IMR-90 (cell line): ENCODE results near the gene SOX12. TPM values are rescaled to one million over a fixed set of nuclear protein-coding genes. Genes with fewer than 3 reads are reported as not detected.

Experiments
- ATAC-seq: fragments of 200-7000 bp; cut with Tn5 transposase; 2 replicates; pipeline ENCODE4 v1.9.1; 2020; ENCODE audit warnings: low read depth, mild to moderate bottlenecking, moderate library complexity
- BruUV-seq: library from RNA; stranded (reverse); fragments of 400-500 nt; replicated peaks from 2 replicates; lab custom pipeline; 2021; lab: Mats Ljungman, UMichigan
- CTCF ChIA-PET: fragments of 300-600 bp; formaldehyde crosslinking; extraction: SDS; loops from one replicate; lab custom pipeline; 2021; ENCODE audit warnings: antibody characterized with exemption; lab: Yijun Ruan, JAX
- POLR2A ChIA-PET: fragments of 300-600 bp; sonication (Branson Sonifier 250); formaldehyde crosslinking; loops from one replicate; lab custom pipeline; 2022; ENCODE audit warnings: antibody characterized with exemption; ENCODE audit not compliant: unreplicated experiment; lab: Charles Lee
- DNase-seq: peaks from one replicate; pipeline ENCODE4 v3.0.0; 2013
- H2AFZ ChIP-seq: replicated peaks from 2 replicates; pipeline ENCODE3; 2013; ENCODE audit warnings: low read length, mild to moderate bottlenecking; ENCODE audit not compliant: poor library complexity
- H2AK5ac ChIP-seq: 2 replicates; pipeline ENCODE4 v1.6.1; 2013; ENCODE audit warnings: low read depth, low read length, inconsistent platforms
- H2AK9ac ChIP-seq: replicated peaks from 2 replicates; pipeline ENCODE3; 2013; ENCODE audit warnings: mild to moderate bottlenecking, low read depth, low read length, moderate library complexity; ENCODE audit not compliant: poor library complexity
- H2BK120ac ChIP-seq: 2 replicates; pipeline ENCODE4 v1.6.1; 2013; ENCODE audit warnings: low read depth, low read length, inconsistent platforms
- H2BK15ac ChIP-seq: 3 replicates; pipeline ENCODE4 v1.6.1; 2013; ENCODE audit warnings: low read depth, low read length, inconsistent platforms
- H2BK20ac ChIP-seq: 2 replicates; pipeline ENCODE4 v1.6.1; 2013; ENCODE audit warnings: low read depth, mild to moderate bottlenecking, inconsistent platforms, low read length, moderate library complexity
- H2BK5ac ChIP-seq: 2 replicates; pipeline ENCODE4 v1.6.1; 2013; ENCODE audit warnings: mild to moderate bottlenecking, low read depth, low read length, inconsistent platforms; ENCODE audit not compliant: poor library complexity, severe bottlenecking
- H3K14ac ChIP-seq: replicated peaks from 2 replicates; pipeline ENCODE4 v1.6.1; 2013; ENCODE audit warnings: low read depth, low read length, inconsistent platforms
- H3K18ac ChIP-seq: 2 replicates; pipeline ENCODE4 v1.6.1; 2013; ENCODE audit warnings: low read depth, low read length, control low read depth
- H3K23ac ChIP-seq: 2 replicates; pipeline ENCODE4 v1.6.1; 2013; ENCODE audit warnings: low read depth, low read length, inconsistent platforms
- H3K27ac ChIP-seq: 2 replicates; pipeline ENCODE4 v1.5.1; 2013; ENCODE audit warnings: mild to moderate bottlenecking, control low read depth, low read length; ENCODE audit not compliant: insufficient read depth
- H3K27me3 ChIP-seq: 2 replicates; pipeline ENCODE4 v1.6.1; 2013; ENCODE audit warnings: low read length; ENCODE audit not compliant: control insufficient read depth, insufficient read depth
- H3K36me3 ChIP-seq: 2 replicates; pipeline ENCODE4 v1.6.1; 2013; ENCODE audit warnings: low read length, mixed read lengths; ENCODE audit not compliant: control insufficient read depth, insufficient read depth
- H3K4ac ChIP-seq: 2 replicates; pipeline ENCODE4 v1.6.1; 2013; ENCODE audit warnings: low read depth, low read length, inconsistent platforms
- H3K4me1 ChIP-seq: 2 replicates; pipeline ENCODE4 v1.6.1; 2013; ENCODE audit warnings: low read length, mixed read lengths; ENCODE audit not compliant: control insufficient read depth, insufficient read depth
- H3K4me2 ChIP-seq: 2 replicates; pipeline ENCODE4 v1.6.1; 2013; ENCODE audit warnings: low read depth, mild to moderate bottlenecking, control low read depth, low read length, moderate library complexity
- H3K4me3 ChIP-seq: 2 replicates; pipeline ENCODE4 v1.5.1; 2013; ENCODE audit warnings: low read depth, mild to moderate bottlenecking, control low read depth, low read length, moderate library complexity; ENCODE audit not compliant: insufficient read depth
- H3K56ac ChIP-seq: 2 replicates; pipeline ENCODE4 v1.6.1; 2013; ENCODE audit warnings: low read length, inconsistent platforms; ENCODE audit not compliant: insufficient read depth; ENCODE audit errors: extremely low read depth
- H3K79me1 ChIP-seq, 2 experiments: 2 replicates each; pipeline ENCODE4 v1.6.1; 2013; ENCODE audit warnings: low read length in 2 of 2, inconsistent platforms in 1 of 2, low read depth in 1 of 2
- H3K9ac ChIP-seq: 2 replicates; pipeline ENCODE4 v1.6.1; 2013; ENCODE audit warnings: low read depth, low read length, control low read depth
- H3K9me1 ChIP-seq: 2 replicates; pipeline ENCODE4 v1.6.1; 2013; ENCODE audit warnings: low read length, inconsistent platforms; ENCODE audit not compliant: insufficient read depth
- H3K9me3 ChIP-seq: 2 replicates; pipeline ENCODE4 v1.6.1; 2013; ENCODE audit warnings: low read length; ENCODE audit not compliant: control insufficient read depth, insufficient read depth
- H4K20me1 ChIP-seq: 2 replicates; pipeline ENCODE4 v1.6.1; 2013; ENCODE audit warnings: low read length, inconsistent platforms; ENCODE audit not compliant: insufficient read depth
- H4K5ac ChIP-seq: 2 replicates; pipeline ENCODE4 v1.6.1; 2013; ENCODE audit warnings: mild to moderate bottlenecking, low read depth, low read length, control low read depth
- H4K8ac ChIP-seq, 2 experiments: 2 replicates each; pipeline ENCODE4 v1.6.1; 2013; ENCODE audit warnings: low read depth in 2 of 2, low read length in 2 of 2, control low read depth in 1 of 2, inconsistent platforms in 1 of 2
- H4K91ac ChIP-seq: 2 replicates; pipeline ENCODE4 v1.6.1; 2013; ENCODE audit warnings: low read depth, low read length, inconsistent platforms; ENCODE audit not compliant: insufficient read depth
- BHLHE40 ChIP-seq: fragments of 150-350 bp; IDR thresholded peaks from 2 replicates; pipeline ENCODE4 v1.6.1; 2016; ENCODE audit warnings: mild to moderate bottlenecking, low read depth, low read length
- CEBPB ChIP-seq: IDR thresholded peaks from 2 replicates; pipeline ENCODE4 v1.6.1; 2012; ENCODE audit warnings: low read depth, low read length, improper control_type of control experiment
- CHD1 ChIP-seq: IDR thresholded peaks from 2 replicates; pipeline ENCODE4 v1.6.1; 2012; ENCODE audit warnings: low read depth, low read length, improper control_type of control experiment
- FOS ChIP-seq: fragments of 150-350 bp; IDR thresholded peaks from 2 replicates; pipeline ENCODE4 v1.6.1; 2016; ENCODE audit warnings: low read depth, low read length
- MAFK ChIP-seq: IDR thresholded peaks from 2 replicates; pipeline ENCODE4 v1.6.1; 2012; ENCODE audit warnings: low read depth, low read length, improper control_type of control experiment
- MAZ ChIP-seq: IDR thresholded peaks from 2 replicates; pipeline ENCODE4 v1.6.1; 2012; ENCODE audit warnings: low read depth, mild to moderate bottlenecking, low read length, improper control_type of control experiment, moderate library complexity, borderline replicate concordance
- MXI1 ChIP-seq: IDR thresholded peaks from 2 replicates; pipeline ENCODE4 v1.6.1; 2012; ENCODE audit warnings: low read depth, mild to moderate bottlenecking, low read length, moderate library complexity, borderline replicate concordance
- NFE2L2 ChIP-seq: fragments of 150-350 bp; IDR thresholded peaks from 2 replicates; pipeline ENCODE4 v1.6.1; 2016; ENCODE audit warnings: low read depth, mild to moderate bottlenecking, low read length
- POLR2A ChIP-seq: IDR thresholded peaks from 2 replicates; pipeline ENCODE4 v1.6.1; 2012; ENCODE audit warnings: mild to moderate bottlenecking, low read depth, low read length
- RAD21 ChIP-seq: IDR thresholded peaks from 2 replicates; pipeline ENCODE4 v1.6.1; 2012; ENCODE audit warnings: low read length, improper control_type of control experiment
- RCOR1 ChIP-seq: IDR thresholded peaks from 2 replicates; pipeline ENCODE4 v1.6.1; 2012; ENCODE audit warnings: mild to moderate bottlenecking, low read length, improper control_type of control experiment; ENCODE audit not compliant: insufficient replicate concordance
- RFX5 ChIP-seq: IDR thresholded peaks from 2 replicates; pipeline ENCODE4 v1.8.0; 2012; ENCODE audit warnings: low read depth, mild to moderate bottlenecking, low read length, moderate library complexity
- SMC3 ChIP-seq: fragments of 150-350 bp; IDR thresholded peaks from 2 replicates; pipeline ENCODE4 v1.6.1; 2016; ENCODE audit warnings: low read depth, mild to moderate bottlenecking, antibody characterized with exemption, low read length, moderate library complexity
- WGBS, 2 experiments: methylation state at CpG; one replicate each; pipeline versions ENCODE4 v1.1.5 to v1.1.7; 2013; ENCODE audit warnings: missing lambda C conversion rate in 2 of 2; ENCODE audit not compliant: insufficient read length in 1 of 2; ENCODE audit errors: extremely low coverage in 2 of 2; 5-methylcytosine and 5-hydroxymethylcytosine counted together
- dilution Hi-C: fragments of 300-500 bp; cut with HindIII; formaldehyde crosslinking; loops from one replicate; pipeline ENCODE4 v1.14.3; 2018; ENCODE audit warnings: low sequenced_read_pairs; ENCODE audit not compliant: unreplicated experiment
- in situ Hi-C: fragments of 300-500 bp; cut with MboI; formaldehyde crosslinking; loops from 3 replicates; pipeline ENCODE4 v1.14.3; 2019; ENCODE audit warnings: low sequenced_read_pairs, inconsistent platforms, mixed read lengths
- intact Hi-C: fragments of 100-400 bp; cut with micrococcal nuclease; formaldehyde crosslinking; loops from 2 replicates; pipeline ENCODE4 v1.10.0; 2022
- polyA plus RNA-seq, 3 experiments: library from polyadenylated mRNA; depleted of rRNA; stranded (reverse); fragments of >200 nt; gene quantifications; 2 replicates each; pipeline ENCODE4 v1.2.3, GENCODE V29; 2012; ENCODE audit warnings: low replicate concordance in 1 of 3
- total RNA-seq: library from RNA; depleted of rRNA; stranded (reverse); fragments of >200 nt; gene quantifications from 2 replicates; pipeline ENCODE4 v1.2.3, GENCODE V29; 2012
- TF ChIP-seq, protein P1 (sequence below): fragments of 150-350 bp; IDR thresholded peaks from 2 replicates; pipeline ENCODE4 v1.6.1; 2016; ENCODE audit warnings: low read depth, mild to moderate bottlenecking, low read length, moderate library complexity, borderline replicate concordance
- TF ChIP-seq, protein P2 (sequence below): conservative IDR thresholded peaks from 2 replicates; pipeline ENCODE4 v1.5.1; 2012; ENCODE audit warnings: mild to moderate bottlenecking, low read depth, low read length, improper control_type of control experiment

Gene SOX12
- total and polyA plus RNA-seq, 2 of the 4 experiments (the other 2 are of a cell fraction): 1.1 to 6.2 TPM

DNA sequence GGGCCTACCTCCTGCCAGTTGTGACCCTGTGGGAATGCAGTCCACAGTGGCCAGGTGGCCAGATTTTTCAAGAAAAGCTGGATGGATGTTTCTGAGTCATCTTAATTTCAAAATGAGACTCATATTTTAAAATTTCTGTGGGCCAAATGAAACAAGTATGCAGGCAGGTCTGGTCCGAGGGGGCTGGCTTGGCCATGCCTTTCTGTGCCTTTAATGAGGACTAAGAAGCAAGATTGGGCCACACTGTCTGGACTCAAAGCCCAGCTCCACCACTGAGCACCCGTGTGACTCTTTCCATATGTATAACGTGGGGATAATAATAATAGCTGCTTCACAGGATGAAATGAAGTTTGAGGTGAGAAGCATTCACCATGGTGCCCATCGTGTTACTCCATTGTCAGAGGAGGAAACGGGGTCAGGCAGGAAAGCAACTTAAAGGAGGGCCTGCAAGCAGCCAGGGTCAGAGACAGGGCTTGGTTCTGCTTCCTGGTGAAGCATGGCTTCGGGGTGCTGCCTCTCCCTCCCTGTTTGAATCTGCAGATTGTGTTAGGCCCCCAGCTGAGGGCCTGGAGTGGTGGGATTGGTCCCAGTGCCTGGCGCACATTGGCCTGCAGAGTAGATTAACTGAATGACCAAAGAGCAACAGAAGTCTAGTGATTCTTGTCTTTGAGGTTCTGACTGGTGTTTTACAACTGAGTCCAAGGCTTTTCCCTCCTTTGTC lies 3.8 kb downstream of the SOX12 start:
- Histone ChIP-seq H4K5ac (no peak overlapping the region), H3K27ac (no peak overlapping the region), H4K20me1 (peaks cover 51% of the 10 kb centered on the region), H3K4me2 (peak overlapping the region; percentile 37; the same call in 1 of the 2 replicates), H3K36me3 (peaks cover 10% of the 10 kb centered on the region; the same call in 1 of the 2 replicates), H3K56ac (no peak overlapping the region), H2BK5ac (no peak overlapping the region), H2AK9ac (peak overlapping the region; percentile 74), H3K4ac (peak overlapping the region; percentile 15; the same call in 1 of the 2 replicates), H4K8ac (no peak overlapping the region), H3K14ac (no peak overlapping the region), H3K79me1 (peaks cover 24 to 40% of the 10 kb centered on the region in 2 experiments), H3K23ac (0 out of 2 replicates have a peak overlapping the region, but pooled peaks have one; percentile 2), H3K18ac (no peak overlapping the region), H2BK120ac (no peak overlapping the region), H3K27me3 (no peaks in the 10 kb centered on the region), H4K91ac (peak overlapping the region; percentile 9; the same call in 1 of the 2 replicates), H3K9ac (peak overlapping the region; percentile 37; the same call in 1 of the 2 replicates), H3K4me3 (no peak overlapping the region), H3K9me3 (no peaks in the 10 kb centered on the region), H2BK20ac (no peak overlapping the region), H2BK15ac (no peak overlapping the region), H3K4me1 (peaks cover 14% of the 10 kb centered on the region), H3K9me1 (no peaks in the 10 kb centered on the region; the same call in 1 of the 2 replicates), H2AFZ (no peak overlapping the region), H2AK5ac (peak overlapping the region; percentile 65; the same call in 1 of the 2 replicates)
- BruUV-seq: no TSS peak
- dilution Hi-C loops (no loop called here), in situ Hi-C loops (no loop called here), intact Hi-C loops (no loop called here)
- no peak for TF ChIP-seq POLR2A
- no peak for TF ChIP-seq RFX5
- TF ChIP-seq MAFK: no peak
- TF ChIP-seq MXI1: no peak
- TF ChIP-seq, protein P1, sequence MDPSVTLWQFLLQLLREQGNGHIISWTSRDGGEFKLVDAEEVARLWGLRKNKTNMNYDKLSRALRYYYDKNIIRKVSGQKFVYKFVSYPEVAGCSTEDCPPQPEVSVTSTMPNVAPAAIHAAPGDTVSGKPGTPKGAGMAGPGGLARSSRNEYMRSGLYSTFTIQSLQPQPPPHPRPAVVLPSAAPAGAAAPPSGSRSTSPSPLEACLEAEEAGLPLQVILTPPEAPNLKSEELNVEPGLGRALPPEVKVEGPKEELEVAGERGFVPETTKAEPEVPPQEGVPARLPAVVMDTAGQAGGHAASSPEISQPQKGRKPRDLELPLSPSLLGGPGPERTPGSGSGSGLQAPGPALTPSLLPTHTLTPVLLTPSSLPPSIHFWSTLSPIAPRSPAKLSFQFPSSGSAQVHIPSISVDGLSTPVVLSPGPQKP: no peak
- TF ChIP-seq RCOR1: no peak
- TF ChIP-seq RAD21: no peak
- no peak for TF ChIP-seq BHLHE40
- TF ChIP-seq, protein P2, sequence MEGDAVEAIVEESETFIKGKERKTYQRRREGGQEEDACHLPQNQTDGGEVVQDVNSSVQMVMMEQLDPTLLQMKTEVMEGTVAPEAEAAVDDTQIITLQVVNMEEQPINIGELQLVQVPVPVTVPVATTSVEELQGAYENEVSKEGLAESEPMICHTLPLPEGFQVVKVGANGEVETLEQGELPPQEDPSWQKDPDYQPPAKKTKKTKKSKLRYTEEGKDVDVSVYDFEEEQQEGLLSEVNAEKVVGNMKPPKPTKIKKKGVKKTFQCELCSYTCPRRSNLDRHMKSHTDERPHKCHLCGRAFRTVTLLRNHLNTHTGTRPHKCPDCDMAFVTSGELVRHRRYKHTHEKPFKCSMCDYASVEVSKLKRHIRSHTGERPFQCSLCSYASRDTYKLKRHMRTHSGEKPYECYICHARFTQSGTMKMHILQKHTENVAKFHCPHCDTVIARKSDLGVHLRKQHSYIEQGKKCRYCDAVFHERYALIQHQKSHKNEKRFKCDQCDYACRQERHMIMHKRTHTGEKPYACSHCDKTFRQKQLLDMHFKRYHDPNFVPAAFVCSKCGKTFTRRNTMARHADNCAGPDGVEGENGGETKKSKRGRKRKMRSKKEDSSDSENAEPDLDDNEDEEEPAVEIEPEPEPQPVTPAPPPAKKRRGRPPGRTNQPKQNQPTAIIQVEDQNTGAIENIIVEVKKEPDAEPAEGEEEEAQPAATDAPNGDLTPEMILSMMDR: no peak
- no peak for TF ChIP-seq CEBPB
- TF ChIP-seq MAZ: no peak
- TF ChIP-seq FOS: no peak
- TF ChIP-seq CHD1: no peak
- no peak for TF ChIP-seq SMC3
- no peak for TF ChIP-seq NFE2L2
- ATAC-seq (no peak), DNase-seq (no peak)
- ChIA-PET CTCF (interaction anchor here (0.6 kb wide), 1 partner anchor 326 kb away, joined by 3 read pairs; no protein-coding TSS in a partner anchor), POLR2A (interaction anchor here (0.5 to 0.6 kb wide), 2 partner anchors 11 to 70 kb away, joined by 4 to 12 read pairs; no protein-coding TSS in a partner anchor)
- WGBS, 2 experiments: 40% methylated on average over 1 of the region's 7 CpGs; no CpG with 5 or more reads in 1 of the 2 experiments
